Measurements from ENCODE around the gene TMEM217.

- TF ChIP-seq CTCF (IDR thresholded peaks at IDR 0.05) = no peak
- TF ChIP-seq POLR2AphosphoS5 (IDR thresholded peaks at IDR 0.05) = no peak
These were observed 30.3 kb upstream of the TMEM217 start for GRCh38 chr6:37288247-37288646.
